ENCODE measurements around the gene ABCA8.

Gene ABCA8

GRCh38 chr17:68870976-68871375, 84.2 kb downstream of the ABCA8 start:
- DNase-seq (ENCODE audit: low read depth in 1 of 2, low spot score in 1 of 2): no peak

GRCh38 chr17:68870161-68870826, 84.9 kb downstream of the ABCA8 start:
- no peak for DNase-seq (ENCODE audit: low read depth in 1 of 2, low spot score in 1 of 2)

- no peak for DNase-seq (ENCODE audit: low read depth in 1 of 2, low spot score in 1 of 2)
Observed at GRCh38 chr17:68868708-68869107, 86.5 kb downstream of the ABCA8 start.

GRCh38 chr17:68867759-68868516, 87.3 kb downstream of the ABCA8 start:
- no peak for DNase-seq (ENCODE audit: low read depth in 1 of 2, low spot score in 1 of 2)

GRCh38 chr17:68865584-68865983, 89.6 kb downstream of the ABCA8 start:
- no peak for DNase-seq (ENCODE audit: low read depth in 1 of 2, low spot score in 1 of 2)

GRCh38 chr17:68863091-68863652, 92.0 kb downstream of the ABCA8 start:
- no peak for DNase-seq (ENCODE audit: low read depth in 1 of 2, low spot score in 1 of 2)

GRCh38 chr17:68861602-68862001, 93.6 kb downstream of the ABCA8 start:
- no peak for DNase-seq (ENCODE audit: low read depth in 1 of 2, low spot score in 1 of 2)

GRCh38 chr17:68860941-68861340, 94.3 kb downstream of the ABCA8 start:
- no peak for DNase-seq (ENCODE audit: low read depth in 1 of 2, low spot score in 1 of 2)

GRCh38 chr17:68854452-68854851, 100.7 kb downstream of the ABCA8 start:
- no peak for DNase-seq (ENCODE audit: low read depth in 1 of 2, low spot score in 1 of 2)

GRCh38 chr17:68853439-68853838, 101.8 kb downstream of the ABCA8 start:
- no peak for DNase-seq (ENCODE audit: low read depth in 1 of 2, low spot score in 1 of 2)

- no peak for DNase-seq (ENCODE audit: low read depth in 1 of 2, low spot score in 1 of 2)
Observed at GRCh38 chr17:68853036-68853435, 102.2 kb downstream of the ABCA8 start.

GRCh38 chr17:68851890-68852289, 103.3 kb downstream of the ABCA8 start:
- DNase-seq (ENCODE audit: low read depth in 1 of 2, low spot score in 1 of 2): no peak

GRCh38 chr17:68850749-68851510, 104.3 kb downstream of the ABCA8 start:
- no peak for DNase-seq (ENCODE audit: low read depth in 1 of 2, low spot score in 1 of 2)

- DNase-seq (ENCODE audit: low read depth in 1 of 2, low spot score in 1 of 2): no peak
Observed at GRCh38 chr17:68849673-68850610, 105.2 kb downstream of the ABCA8 start.

GRCh38 chr17:68847711-68848110, 107.5 kb downstream of the ABCA8 start:
- no peak for DNase-seq (ENCODE audit: low read depth in 1 of 2, low spot score in 1 of 2)

GRCh38 chr17:68843522-68843921, 111.7 kb downstream of the ABCA8 start:
- DNase-seq (ENCODE audit: low read depth in 1 of 2, low spot score in 1 of 2): no peak

GRCh38 chr17:68840073-68840472, 115.1 kb downstream of the ABCA8 start:
- no peak for DNase-seq (ENCODE audit: low read depth in 1 of 2, low spot score in 1 of 2)

- DNase-seq (ENCODE audit: low read depth in 1 of 2, low spot score in 1 of 2): no peak
Observed at GRCh38 chr17:68835071-68835470, 120.1 kb downstream of the ABCA8 start.

GRCh38 chr17:68834328-68834836, 120.8 kb downstream of the ABCA8 start:
- DNase-seq (ENCODE audit: low read depth in 1 of 2, low spot score in 1 of 2): no peak

GRCh38 chr17:68832109-68832802, 122.9 kb downstream of the ABCA8 start:
- no peak for DNase-seq (ENCODE audit: low read depth in 1 of 2, low spot score in 1 of 2)

All from activated T-helper 1 cell treated with anti-CD3 and anti-CD28 coated beads, Interleukin-2, amount 50 U/mL, for 16 hours (primary cell).